ENCODE results near the gene P2RX1. TPM values are rescaled to one million over a fixed set of nuclear protein-coding genes. Genes with fewer than 3 reads are reported as not detected.

P2RX1 gene
- total RNA-seq, 1 donor from 2014 or later, result 0.16 TPM

DNA sequence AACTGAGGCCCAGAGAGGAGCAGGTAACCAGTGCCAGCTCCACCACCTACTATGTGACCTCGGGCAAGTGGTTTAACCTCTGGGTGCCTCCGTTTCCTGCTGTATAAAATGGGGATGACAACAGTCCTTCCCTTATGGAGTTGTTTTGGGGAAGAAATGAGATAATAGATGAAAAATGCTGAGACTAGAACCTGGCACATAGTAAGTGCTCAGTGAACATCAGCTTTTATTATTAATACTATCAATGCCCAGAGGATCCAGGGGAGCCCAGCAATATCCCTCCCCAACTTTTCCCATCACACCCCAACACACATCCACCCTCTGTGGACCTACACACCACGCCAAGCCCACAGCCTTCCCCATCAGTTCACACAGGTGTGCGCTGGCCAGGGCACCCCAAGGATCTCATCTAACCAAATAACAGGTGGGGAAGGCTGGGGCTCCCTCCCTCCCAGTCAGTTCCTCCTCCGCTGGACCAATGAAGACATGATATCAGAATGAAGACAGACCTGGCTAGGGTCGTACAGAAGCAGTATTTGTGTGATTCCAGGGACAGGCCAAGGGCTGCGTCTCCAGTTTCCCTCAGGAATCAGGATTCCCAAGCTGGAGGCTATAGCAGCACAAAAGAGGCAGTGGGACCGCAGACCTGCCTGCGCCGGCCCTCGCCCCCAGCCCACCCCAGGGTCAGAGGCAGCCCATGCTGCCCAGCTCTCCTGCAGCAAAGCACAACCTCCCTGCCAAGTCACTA, 46.1 kb upstream of the P2RX1 start:
- Mint-ChIP-seq H3K9me3 (no peaks in the 10 kb centered on the region), H3K27me3 (ENCODE audit: low read depth) (peaks cover 66% of the 10 kb centered on the region), H3K4me3 (peak overlapping the region; percentile 22), H3K4me1 (peaks cover 15% of the 10 kb centered on the region), H3K36me3 (no peaks in the 10 kb centered on the region), H3K27ac (no peak overlapping the region)
- TF ChIP-seq, protein P1, sequence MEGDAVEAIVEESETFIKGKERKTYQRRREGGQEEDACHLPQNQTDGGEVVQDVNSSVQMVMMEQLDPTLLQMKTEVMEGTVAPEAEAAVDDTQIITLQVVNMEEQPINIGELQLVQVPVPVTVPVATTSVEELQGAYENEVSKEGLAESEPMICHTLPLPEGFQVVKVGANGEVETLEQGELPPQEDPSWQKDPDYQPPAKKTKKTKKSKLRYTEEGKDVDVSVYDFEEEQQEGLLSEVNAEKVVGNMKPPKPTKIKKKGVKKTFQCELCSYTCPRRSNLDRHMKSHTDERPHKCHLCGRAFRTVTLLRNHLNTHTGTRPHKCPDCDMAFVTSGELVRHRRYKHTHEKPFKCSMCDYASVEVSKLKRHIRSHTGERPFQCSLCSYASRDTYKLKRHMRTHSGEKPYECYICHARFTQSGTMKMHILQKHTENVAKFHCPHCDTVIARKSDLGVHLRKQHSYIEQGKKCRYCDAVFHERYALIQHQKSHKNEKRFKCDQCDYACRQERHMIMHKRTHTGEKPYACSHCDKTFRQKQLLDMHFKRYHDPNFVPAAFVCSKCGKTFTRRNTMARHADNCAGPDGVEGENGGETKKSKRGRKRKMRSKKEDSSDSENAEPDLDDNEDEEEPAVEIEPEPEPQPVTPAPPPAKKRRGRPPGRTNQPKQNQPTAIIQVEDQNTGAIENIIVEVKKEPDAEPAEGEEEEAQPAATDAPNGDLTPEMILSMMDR (IDR thresholded peaks at IDR 0.05; ENCODE audit: unreplicated experiment), result no peak
- no peak for DNase-seq (ENCODE audit: low spot score in 2 of 2, unreplicated experiment in 2 of 2)

GRCh38 chr17:3961564-3962047, 45.3 kb upstream of the P2RX1 start:
- Mint-ChIP-seq H3K4me1 (peaks cover 15% of the 10 kb centered on the region), H3K27ac (no peak overlapping the region), H3K36me3 (no peaks in the 10 kb centered on the region), H3K27me3 (ENCODE audit: low read depth) (peaks cover 61% of the 10 kb centered on the region), H3K9me3 (no peaks in the 10 kb centered on the region), H3K4me3 (no peak overlapping the region)
- TF ChIP-seq, protein P1 (IDR thresholded peaks at IDR 0.05; ENCODE audit: unreplicated experiment), result no peak
- DNase-seq (ENCODE audit: low spot score in 2 of 2, unreplicated experiment in 2 of 2), result no peak

DNA sequence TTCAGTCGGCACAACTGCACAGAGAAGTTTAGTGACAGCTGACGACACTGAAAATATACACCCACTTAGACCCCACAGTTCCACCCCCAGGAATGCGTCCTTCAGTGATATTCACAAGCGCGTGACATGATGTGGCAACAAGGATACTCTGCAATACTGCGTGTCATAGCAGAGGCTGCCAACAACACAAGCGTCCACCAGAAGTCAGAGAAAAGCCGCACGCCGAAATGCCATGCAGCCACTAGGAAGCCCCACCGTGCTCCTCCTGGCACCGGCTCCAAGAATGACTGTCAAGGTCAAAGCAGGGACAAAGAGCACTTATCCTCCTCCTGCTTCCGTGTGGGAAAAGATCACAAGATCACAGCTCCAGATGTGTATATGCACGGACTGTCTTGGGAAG, 44.5 kb upstream of the P2RX1 start:
- TF ChIP-seq, protein P1 (IDR thresholded peaks at IDR 0.05; ENCODE audit: unreplicated experiment), result no peak
- H3K4me3 Mint-ChIP-seq, result no peak overlapping the region
- peaks cover 15% of the 10 kb centered on the region for H3K4me1 Mint-ChIP-seq
- no peaks in the 10 kb centered on the region for H3K36me3 Mint-ChIP-seq
- no peak overlapping the region for H3K27ac Mint-ChIP-seq
- H3K9me3 Mint-ChIP-seq, result no peaks in the 10 kb centered on the region
- H3K27me3 Mint-ChIP-seq (ENCODE audit: low read depth), result peaks cover 56% of the 10 kb centered on the region
- DNase-seq (ENCODE audit: low spot score in 2 of 2, unreplicated experiment in 2 of 2), result no peak

DNA sequence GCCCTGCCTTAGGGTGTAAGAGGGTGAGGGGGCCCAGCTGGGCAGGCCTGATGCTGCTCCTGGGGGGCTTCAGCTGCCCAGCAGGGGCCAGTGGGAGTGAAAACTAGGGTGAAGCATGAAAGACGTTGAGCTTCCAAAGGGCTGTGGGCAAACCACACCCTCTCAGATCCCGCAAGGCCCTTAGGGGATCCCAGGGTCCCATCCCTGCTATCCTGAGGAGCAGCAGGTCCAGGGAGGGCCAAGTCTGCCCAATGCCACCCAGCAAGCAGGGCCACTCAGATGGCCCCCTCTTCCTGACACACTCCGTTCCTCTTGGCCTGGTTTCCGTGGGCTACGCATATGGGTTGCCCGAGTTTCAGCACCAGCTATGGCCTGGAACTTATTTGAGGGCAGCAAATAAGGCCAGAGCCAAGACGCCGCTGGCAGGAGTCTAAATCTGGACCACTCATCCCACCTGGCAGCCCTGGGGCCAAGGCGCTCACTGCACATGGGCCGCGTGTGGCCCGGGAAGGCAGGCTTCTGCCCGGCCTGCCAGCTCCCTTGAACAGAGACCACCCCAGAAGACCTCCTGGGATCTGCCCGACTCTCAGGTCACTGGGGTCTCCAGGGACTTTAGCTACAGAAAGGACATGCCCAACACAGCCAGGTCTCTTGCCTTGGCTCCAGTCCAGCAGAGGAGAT, 43.8 kb upstream of the P2RX1 start:
- DNase-seq (ENCODE audit: low spot score in 2 of 2, unreplicated experiment in 2 of 2), result no peak
- H3K27ac Mint-ChIP-seq, result no peak overlapping the region
- H3K4me1 Mint-ChIP-seq, result peaks cover 10% of the 10 kb centered on the region
- no peaks in the 10 kb centered on the region for H3K9me3 Mint-ChIP-seq
- no peaks in the 10 kb centered on the region for H3K36me3 Mint-ChIP-seq
- no peak overlapping the region for H3K4me3 Mint-ChIP-seq
- TF ChIP-seq, protein P1 (IDR thresholded peaks at IDR 0.05; ENCODE audit: unreplicated experiment), result no peak
- peaks cover 49% of the 10 kb centered on the region for H3K27me3 Mint-ChIP-seq (ENCODE audit: low read depth)

DNA sequence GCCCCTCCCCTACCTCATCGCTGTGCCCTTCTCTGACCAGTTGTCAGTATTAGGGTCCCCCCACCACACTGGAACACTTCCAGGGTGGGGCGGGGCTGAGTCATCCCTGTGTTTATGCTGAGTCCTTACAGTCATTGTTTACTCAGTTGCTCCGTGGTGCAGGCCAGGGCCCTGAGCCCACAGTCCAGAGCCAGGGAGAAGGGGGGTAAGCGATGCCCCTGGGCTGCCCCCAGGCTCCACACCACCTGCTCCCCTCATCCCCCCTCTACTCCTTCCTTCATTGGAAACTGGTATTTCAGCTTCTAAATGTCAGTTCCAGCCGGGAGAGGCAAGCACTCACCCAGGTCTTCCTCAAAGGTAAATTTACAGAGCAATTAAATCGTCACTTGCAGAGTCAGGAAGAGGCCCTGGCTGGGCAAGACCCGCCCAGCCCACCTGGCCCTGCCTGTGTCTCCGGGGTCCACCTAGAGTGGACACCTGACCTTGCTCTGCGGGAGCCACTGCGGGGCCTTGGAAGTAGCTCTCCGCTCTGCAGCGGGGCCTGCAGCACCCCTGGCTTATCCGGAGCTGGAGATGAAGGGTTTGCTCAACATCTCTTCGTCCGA, 43.1 kb upstream of the P2RX1 start:
- Mint-ChIP-seq H3K9me3 (no peaks in the 10 kb centered on the region), H3K4me1 (peaks cover 7% of the 10 kb centered on the region), H3K27ac (no peak overlapping the region), H3K4me3 (no peak overlapping the region), H3K27me3 (ENCODE audit: low read depth) (peaks cover 44% of the 10 kb centered on the region), H3K36me3 (no peaks in the 10 kb centered on the region)
- TF ChIP-seq, protein P1 (IDR thresholded peaks at IDR 0.05; ENCODE audit: unreplicated experiment), result no peak
- DNase-seq (ENCODE audit: low spot score in 2 of 2, unreplicated experiment in 2 of 2), result no peak

Data from mesothelial cell of epicardium (in vitro differentiated cells).